ENCODE data around the gene SLC25A27. TPM values are rescaled to one million over a fixed set of nuclear protein-coding genes. Genes with fewer than 3 reads are reported as not detected.
A peak's percentile ranks its signal among the peaks of the same experiment; 100 is the strongest.

Gene SLC25A27
- total and polyA plus RNA-seq, 3 donors from 2014 or later, result 26.3 to 81.8 (median 72.8) TPM

DNA sequence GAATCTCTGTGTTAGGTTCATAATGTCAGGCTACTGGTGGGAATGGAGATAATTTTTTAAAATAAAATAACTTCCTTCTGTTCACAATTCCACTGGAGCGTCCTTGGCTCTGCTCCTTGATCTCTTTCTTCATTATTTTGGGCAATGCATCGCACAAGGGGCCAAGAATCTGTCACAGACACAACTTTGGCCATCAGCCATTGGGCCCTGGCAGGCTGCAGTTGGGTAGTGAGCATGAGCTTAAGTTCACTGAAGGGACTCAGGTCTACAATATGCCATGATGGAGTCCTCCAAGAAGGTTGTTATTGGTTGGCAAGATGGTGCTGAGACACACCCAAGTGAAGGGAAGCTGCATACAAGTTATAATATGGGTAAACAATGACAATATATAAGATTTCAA, 40.1 kb upstream of the SLC25A27 start:
- intact Hi-C loops (cut with DNase I; ENCODE audit: low total_unique reads), result no loop called here

DNA sequence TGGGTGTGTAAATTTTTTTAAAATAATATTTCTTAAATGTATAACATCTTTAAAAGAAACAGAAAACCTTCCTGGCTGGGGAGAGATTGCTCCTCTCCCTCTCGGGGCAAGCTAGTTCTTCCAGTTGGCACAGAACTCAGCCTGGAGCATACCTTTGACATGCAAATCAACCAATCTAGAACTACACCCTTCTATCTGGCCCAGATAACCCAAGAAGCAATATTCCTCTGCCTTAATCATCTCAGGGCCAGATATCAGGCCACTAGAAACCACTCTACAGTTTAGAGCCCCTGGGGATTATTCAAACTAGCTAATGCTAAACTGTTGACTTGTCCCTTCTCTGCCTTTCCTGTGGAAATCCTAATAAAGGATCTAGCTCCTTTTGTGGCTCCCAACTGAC, 34.0 kb upstream of the SLC25A27 start:
- no peaks in the 10 kb centered on the region for H3K36me3 ChIP-seq (ENCODE audit: low read depth, missing control alignments)
- 90 to 100% methylated on average over 1 of the region's 1 CpG for WGBS, 2 donors

More for the DNA sequence above, 40.1 kb upstream of the SLC25A27 start:
- Histone ChIP-seq H3K4me1 (no peaks in the 10 kb centered on the region), H3K4me3 (no peak overlapping the region), H3K9me3 (no peaks in the 10 kb centered on the region), H3K36me3 (ENCODE audit: low read depth, missing control alignments) (no peaks in the 10 kb centered on the region), H3K27ac (no peak overlapping the region), H3K27me3 (no peaks in the 10 kb centered on the region)
- WGBS, 2 donors, result 69 to 91% methylated on average over 2 of the region's 2 CpGs
- DNase-seq, result no peak
- no peak for TF ChIP-seq POLR2A (IDR thresholded peaks at IDR 0.05)
- TF ChIP-seq, protein P1, sequence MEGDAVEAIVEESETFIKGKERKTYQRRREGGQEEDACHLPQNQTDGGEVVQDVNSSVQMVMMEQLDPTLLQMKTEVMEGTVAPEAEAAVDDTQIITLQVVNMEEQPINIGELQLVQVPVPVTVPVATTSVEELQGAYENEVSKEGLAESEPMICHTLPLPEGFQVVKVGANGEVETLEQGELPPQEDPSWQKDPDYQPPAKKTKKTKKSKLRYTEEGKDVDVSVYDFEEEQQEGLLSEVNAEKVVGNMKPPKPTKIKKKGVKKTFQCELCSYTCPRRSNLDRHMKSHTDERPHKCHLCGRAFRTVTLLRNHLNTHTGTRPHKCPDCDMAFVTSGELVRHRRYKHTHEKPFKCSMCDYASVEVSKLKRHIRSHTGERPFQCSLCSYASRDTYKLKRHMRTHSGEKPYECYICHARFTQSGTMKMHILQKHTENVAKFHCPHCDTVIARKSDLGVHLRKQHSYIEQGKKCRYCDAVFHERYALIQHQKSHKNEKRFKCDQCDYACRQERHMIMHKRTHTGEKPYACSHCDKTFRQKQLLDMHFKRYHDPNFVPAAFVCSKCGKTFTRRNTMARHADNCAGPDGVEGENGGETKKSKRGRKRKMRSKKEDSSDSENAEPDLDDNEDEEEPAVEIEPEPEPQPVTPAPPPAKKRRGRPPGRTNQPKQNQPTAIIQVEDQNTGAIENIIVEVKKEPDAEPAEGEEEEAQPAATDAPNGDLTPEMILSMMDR (IDR thresholded peaks at IDR 0.05), result no peak

DNA sequence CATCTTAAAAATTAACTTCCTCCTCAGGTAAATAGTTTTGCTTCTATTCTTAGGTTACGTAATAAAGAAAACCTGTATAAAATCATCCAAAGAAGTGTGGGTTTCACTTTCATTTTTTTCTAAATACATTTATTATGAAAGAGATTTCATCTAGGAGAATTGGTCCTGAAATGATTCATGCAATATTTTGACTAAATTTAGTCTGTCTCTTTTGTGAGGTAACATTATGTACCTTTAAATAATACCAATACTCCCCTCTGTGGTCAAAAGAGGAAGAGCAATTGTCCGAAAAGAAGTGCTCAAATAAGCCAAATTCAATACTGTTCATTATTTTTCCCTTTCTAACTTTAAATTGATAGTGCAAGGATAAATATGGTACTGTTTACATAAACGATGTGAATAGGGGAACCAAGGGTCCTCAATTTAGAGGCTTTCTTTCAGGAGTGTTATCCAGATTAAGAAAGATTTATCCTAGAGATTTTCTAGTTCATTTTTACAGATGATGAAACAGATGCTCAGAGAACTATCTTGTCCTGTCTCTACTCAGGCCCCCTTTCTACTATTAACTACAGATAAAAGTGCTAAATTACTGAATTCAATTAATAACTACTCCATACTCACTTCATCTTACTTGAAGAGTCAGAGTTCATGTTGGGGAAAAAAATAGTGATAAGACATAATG, 26.4 kb upstream of the SLC25A27 start:
- 29 to 33% methylated on average over 3 of the region's 3 CpGs for WGBS, 2 donors
- no peak overlapping the region for H3K4me3 ChIP-seq
- H3K36me3 ChIP-seq (ENCODE audit: low read depth, missing control alignments), result no peaks in the 10 kb centered on the region

More for the DNA sequence above, 34.0 kb upstream of the SLC25A27 start:
- intact Hi-C loops (cut with DNase I; ENCODE audit: low total_unique reads), result no loop called here
- no peak for TF ChIP-seq POLR2A (IDR thresholded peaks at IDR 0.05)
- TF ChIP-seq, protein P1 (IDR thresholded peaks at IDR 0.05), result no peak
- H3K9me3 ChIP-seq, result no peaks in the 10 kb centered on the region
- no peaks in the 10 kb centered on the region for H3K27me3 ChIP-seq
- no peak overlapping the region for H3K27ac ChIP-seq
- no peak for DNase-seq
- H3K4me3 ChIP-seq, result no peak overlapping the region
- no peaks in the 10 kb centered on the region for H3K4me1 ChIP-seq

DNA sequence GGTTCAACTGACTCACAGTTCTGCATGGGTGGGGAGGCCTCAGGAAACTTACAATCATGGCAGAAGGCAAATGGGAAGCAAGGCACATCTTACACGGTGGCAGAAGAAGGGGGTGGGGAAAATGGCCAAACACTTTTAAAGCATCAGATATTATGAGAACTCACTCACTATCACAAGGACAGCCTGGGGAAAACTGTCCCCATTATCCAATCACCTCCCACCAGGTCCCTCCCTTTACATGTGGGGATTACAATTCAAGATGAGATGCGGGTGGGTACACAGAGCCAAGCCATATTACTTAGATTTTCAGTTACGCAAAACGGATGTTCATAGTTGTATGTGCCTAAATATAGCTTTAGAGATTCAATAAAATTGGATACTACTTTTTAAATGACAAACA, 25.8 kb upstream of the SLC25A27 start:
- TF ChIP-seq POLR2A (IDR thresholded peaks at IDR 0.05), result no peak
- TF ChIP-seq, protein P1 (IDR thresholded peaks at IDR 0.05), result no peak
- H3K9me3 ChIP-seq, result no peaks in the 10 kb centered on the region
- no peaks in the 10 kb centered on the region for H3K27me3 ChIP-seq
- H3K27ac ChIP-seq, result no peak overlapping the region
- WGBS, 2 donors, result 59 to 67% methylated on average over 4 of the region's 4 CpGs
- H3K4me3 ChIP-seq, result no peak overlapping the region
- H3K4me1 ChIP-seq, result peaks cover 12% of the 10 kb centered on the region
- no peak for DNase-seq
- H3K36me3 ChIP-seq (ENCODE audit: low read depth, missing control alignments), result no peaks in the 10 kb centered on the region
- intact Hi-C loops (cut with DNase I; ENCODE audit: low total_unique reads), result loop anchor here (10.0 kb wide), 1 partner anchor 212 kb away; no protein-coding TSS in a partner anchor

More for the DNA sequence above, 26.4 kb upstream of the SLC25A27 start:
- peaks cover 12% of the 10 kb centered on the region for H3K4me1 ChIP-seq
- DNase-seq, result no peak
- TF ChIP-seq POLR2A (IDR thresholded peaks at IDR 0.05), result no peak
- TF ChIP-seq, protein P1 (IDR thresholded peaks at IDR 0.05), result peak; percentile 52 to 58 (median 53)
- intact Hi-C loops (cut with DNase I; ENCODE audit: low total_unique reads), result loop anchor here (10.0 kb wide), 1 partner anchor 212 kb away; no protein-coding TSS in a partner anchor
- H3K27ac ChIP-seq, result no peak overlapping the region
- no peaks in the 10 kb centered on the region for H3K27me3 ChIP-seq
- H3K9me3 ChIP-seq, result no peaks in the 10 kb centered on the region
